Smooth muscle cell of the coronary artery (primary cell): ENCODE results near the gene NIPBL. TPM values are rescaled to one million over a fixed set of nuclear protein-coding genes. Genes with fewer than 3 reads are reported as not detected.

Experiments used
- total RNA-seq: library from RNA; depleted of rRNA; stranded (reverse); fragments of >200 nt; gene quantifications from 2 replicates; pipeline ENCODE4 v1.2.3, GENCODE V29; 2014; ENCODE audit warnings: low replicate concordance

NIPBL gene
- 17.8 and 33.7 TPM in 2 replicates for total RNA-seq

GRCh38 chr5:36876299-36876964 is at the start of gene NIPBL:
Gene NIPBL, plus strand, starts transcription at chr5:36876769. Its CDS starts 76,928 bp downstream, at chr5:36953697.

